Stimulated activated naive CD8-positive, alpha-beta T cell treated with anti-CD3 and anti-CD28 coated beads, Interleukin-15, Interleukin-2, amounts not matched to agents 100 U/mL and 50 U/mL, for 24 hours (primary cell): ENCODE data around the gene PTCSC3.

Experiments used
- ATAC-seq: fragments of 150-1000 bp; cut with Tn5 transposase; one replicate; pipeline ENCODE4 v1.10.0; 2021
- DNase-seq: peaks from one replicate; pipeline ENCODE4 v3.0.0; 2021

Gene PTCSC3

GRCh38 chr14:36176524-36176923, at the start of gene PTCSC3:
Gene PTCSC3, minus strand, starts transcription at chr14:36176722.
- ATAC-seq (no peak), DNase-seq (no peak)

DNA sequence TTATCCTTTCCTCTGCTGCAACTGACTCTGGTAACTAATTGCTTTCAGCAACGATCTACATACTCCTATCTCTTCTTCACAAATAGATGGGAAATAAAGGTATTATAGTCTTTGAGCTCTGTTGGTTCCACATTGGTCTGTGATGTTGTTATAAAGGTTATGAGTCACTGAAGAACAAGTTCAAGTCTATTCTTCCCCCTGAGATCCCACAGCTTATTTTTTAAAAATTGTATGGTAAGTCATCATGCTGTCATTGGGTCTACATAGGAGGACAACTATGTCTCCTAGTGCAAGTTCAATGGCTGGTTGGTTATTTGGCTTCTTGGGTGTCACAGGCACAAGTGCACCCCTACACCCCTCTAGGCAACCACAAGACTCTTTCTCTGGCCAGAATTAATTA, 49.6 kb upstream of the PTCSC3 start:
- no peak for DNase-seq

GRCh38 chr14:36224176-36224575, 47.7 kb upstream of the PTCSC3 start:
- DNase-seq (no peak), ATAC-seq (no peak)

More for the DNA sequence above, 49.6 kb upstream of the PTCSC3 start:
- ATAC-seq = no peak

DNA sequence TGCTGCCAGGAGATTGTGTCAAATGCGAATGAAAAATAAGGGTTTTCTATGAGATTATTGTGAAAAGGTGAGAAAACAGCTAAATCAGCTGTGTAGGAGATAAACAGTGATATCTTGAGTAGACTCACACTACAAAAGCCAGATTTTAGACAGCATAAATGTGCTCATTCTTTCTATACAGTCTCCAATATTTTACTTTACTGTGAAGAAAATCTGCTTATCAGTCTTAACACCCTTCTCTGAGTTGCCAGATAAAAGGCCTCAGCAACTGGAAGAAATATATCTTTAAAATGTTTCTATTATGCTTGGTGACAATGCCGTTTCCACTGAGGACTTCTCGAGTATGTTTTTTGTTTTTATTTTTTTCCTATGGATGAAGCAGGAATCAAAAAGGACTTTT, 47.0 kb upstream of the PTCSC3 start:
- DNase-seq (no peak), ATAC-seq (no peak)

GRCh38 chr14:36222952-36223468, 46.5 kb upstream of the PTCSC3 start:
- ATAC-seq = no peak
- DNase-seq = no peak

DNA sequence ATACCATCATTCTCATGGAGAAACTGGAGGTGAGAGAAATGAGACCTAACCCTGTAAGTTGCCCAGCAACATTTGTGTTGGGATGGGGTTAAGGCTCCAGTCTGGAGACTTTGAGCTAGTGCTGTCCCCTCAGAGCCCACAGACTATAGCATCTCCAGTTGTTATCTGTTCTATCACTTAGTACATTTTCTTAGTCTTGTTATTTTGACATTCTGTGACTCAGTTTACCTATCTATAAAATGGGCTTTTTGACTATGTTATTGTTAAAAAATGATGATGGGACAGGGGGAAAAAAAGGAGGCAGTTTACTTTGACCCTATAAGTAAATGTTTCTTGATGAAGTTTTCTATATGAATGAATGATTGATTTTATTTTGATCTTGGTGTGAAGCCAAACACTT, 45.8 kb upstream of the PTCSC3 start:
- ATAC-seq (no peak), DNase-seq (no peak)

DNA sequence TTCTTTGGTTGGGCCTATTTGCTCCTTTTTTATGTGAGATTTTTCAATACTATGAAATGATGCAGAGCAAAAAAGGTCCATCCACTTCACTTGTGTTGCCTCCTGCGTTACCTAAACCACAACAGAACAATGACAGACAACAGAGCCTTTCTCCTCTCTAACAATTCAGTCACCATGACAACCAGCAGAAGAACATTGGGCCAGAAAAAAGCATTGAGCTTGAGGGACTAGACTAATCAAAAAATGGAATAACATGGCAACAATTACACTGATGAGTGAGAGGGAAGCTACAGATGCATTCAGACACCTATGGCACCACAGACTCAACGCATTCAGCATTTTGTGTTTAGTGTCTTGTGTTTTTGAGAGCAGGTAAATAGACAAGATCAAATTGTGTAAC, 44.6 kb upstream of the PTCSC3 start:
- no peak for DNase-seq
- ATAC-seq = no peak

GRCh38 chr14:36217732-36218131, 41.2 kb upstream of the PTCSC3 start:
- no peak for DNase-seq

GRCh38 chr14:36217027-36217426, 40.5 kb upstream of the PTCSC3 start:
- ATAC-seq (no peak), DNase-seq (no peak)

More at GRCh38 chr14:36217732-36218131, 41.2 kb upstream of the PTCSC3 start:
- peak; percentile 75 for ATAC-seq

GRCh38 chr14:36215217-36215598, 38.7 kb upstream of the PTCSC3 start:
- no peak for ATAC-seq
- DNase-seq = no peak

- DNase-seq = no peak
- ATAC-seq = no peak
These were observed 38.1 kb upstream of the PTCSC3 start for GRCh38 chr14:36214476-36215216.

- DNase-seq (no peak), ATAC-seq (no peak)
These were observed 36.5 kb upstream of the PTCSC3 start for GRCh38 chr14:36212987-36213386.

- ATAC-seq (peak; percentile 80), DNase-seq (no peak)
These were observed 36.1 kb upstream of the PTCSC3 start for GRCh38 chr14:36212577-36212976.

DNA sequence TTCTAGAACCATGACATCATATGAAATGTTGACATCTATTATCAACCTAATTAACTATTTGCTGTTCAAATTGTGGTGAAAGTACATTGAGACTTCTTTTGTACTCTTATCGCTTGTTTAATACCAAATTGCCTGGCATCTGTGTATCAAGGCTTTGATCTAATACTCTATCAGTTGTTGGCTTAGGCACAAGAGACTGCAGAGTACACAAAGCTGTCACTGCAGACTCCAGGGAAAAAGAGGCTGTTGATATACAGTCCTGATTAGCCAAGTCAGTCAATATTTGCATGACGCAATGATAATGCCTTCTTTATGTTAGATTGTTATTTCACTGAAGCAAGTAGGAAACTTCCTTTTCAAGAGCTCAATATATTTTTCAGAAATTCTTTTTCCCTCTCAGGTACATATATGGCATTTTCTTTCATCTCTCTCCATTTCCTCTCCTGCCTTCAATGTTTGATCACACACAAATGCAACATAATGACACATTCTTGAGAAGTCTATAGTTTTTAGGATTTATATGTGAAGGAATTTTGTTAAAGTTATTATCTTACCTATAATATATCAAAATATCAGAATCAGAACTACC, 32.3 kb upstream of the PTCSC3 start:
- no peak for ATAC-seq
- DNase-seq = no peak

GRCh38 chr14:36207500-36207899, 31.0 kb upstream of the PTCSC3 start:
- no peak for ATAC-seq
- DNase-seq = no peak

GRCh38 chr14:36204461-36205073, 28.0 kb upstream of the PTCSC3 start:
- ATAC-seq (no peak), DNase-seq (no peak)

DNA sequence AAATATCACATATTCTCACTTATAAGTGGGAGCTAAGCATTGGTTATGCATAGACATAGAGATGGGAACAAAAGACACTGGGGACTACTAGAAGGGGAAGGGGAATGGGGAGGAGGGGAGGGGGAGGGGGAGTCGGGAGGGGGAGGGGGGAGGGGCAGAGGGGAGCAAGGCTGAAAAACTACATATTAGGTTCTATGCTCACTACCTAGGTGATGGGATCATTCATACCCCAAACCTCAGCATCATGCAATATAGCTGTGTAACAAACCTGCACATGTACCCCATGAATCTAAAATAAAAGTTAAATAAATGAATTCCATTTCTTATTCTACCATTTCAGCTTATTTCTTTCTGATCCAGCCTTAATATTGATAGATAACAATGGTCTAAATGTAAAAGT, 21.9 kb upstream of the PTCSC3 start:
- no peak for ATAC-seq
- DNase-seq = no peak

- DNase-seq (no peak), ATAC-seq (no peak)
These were observed 18.1 kb upstream of the PTCSC3 start for GRCh38 chr14:36194663-36195062.

DNA sequence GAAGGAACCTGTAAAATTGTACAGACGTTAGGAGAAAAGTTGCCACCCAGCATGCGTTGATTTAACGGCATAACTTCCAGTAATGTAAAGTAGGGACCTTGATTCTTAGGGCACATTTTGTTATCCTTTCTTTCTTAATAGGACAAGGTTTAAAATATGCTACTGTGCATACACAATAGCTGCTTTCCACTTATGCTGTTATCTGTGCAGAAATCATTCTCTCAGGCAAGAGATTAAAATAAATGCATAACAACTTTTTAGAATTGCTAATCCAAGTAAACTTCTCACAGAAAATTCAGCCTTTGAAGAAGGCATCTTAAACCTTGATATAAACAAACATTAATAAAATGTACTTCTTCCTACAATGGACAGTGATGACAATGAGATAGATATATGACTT, 16.0 kb upstream of the PTCSC3 start:
- DNase-seq = no peak
- ATAC-seq = no peak

GRCh38 chr14:36183402-36183801, 6.9 kb upstream of the PTCSC3 start:
- no peak for ATAC-seq

DNA sequence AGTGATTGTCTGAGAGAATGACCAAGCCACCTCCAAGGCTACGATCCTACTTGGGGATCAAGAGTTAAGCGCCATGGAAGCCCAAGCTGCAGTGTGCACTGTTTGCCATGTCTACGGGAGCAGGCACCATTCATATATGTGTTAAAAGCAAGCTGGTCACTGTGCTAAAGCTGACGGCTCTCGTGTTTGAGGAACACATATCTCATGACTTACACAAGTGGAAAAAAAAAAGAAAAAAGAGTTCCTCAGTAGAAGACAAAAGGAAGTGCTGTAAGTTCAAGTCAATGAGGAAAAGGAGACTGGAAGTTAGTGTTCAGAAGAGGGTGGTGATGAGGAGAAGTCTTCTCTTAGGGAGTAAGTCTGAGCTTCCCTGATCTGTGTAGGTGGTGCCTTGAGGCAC, 4.9 kb upstream of the PTCSC3 start:
- DNase-seq (no peak), ATAC-seq (no peak)

More at GRCh38 chr14:36183402-36183801, 6.9 kb upstream of the PTCSC3 start:
- DNase-seq = no peak

GRCh38 chr14:36177489-36177888, 967 bp upstream of the PTCSC3 start:
- no peak for ATAC-seq

DNA sequence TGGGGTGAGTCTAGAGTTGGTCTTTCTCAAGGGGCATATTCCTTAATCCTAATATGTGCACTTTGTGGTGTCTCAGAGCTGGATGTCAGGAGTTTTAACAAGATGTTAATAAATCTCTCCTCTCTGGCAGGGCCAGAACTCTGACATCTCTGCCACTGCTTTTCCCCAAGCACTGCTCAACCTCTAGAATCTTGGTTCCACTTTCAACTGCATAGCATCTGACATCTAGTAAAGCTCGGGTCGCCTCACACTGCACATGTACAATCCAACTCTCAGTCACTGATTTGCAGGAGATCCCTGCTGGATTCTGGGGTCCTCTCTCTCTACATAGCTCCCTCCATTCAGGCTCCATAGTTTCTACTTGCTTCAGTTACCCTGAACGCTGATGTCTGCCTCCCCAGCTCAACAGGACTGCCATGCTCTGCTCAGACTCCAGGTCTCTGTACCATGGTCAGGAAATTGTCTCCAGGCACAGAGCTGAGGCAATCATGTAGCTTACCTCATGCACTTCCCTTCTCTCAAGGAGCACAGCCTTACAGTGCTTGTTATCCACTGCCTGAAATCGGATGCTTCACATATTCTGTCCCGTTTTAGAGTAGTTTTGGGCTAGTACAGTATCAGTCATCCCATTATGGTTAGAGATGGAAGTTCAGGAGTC, 1.6 kb downstream of the PTCSC3 start:
- DNase-seq = no peak
- no peak for ATAC-seq

More at GRCh38 chr14:36177489-36177888, 967 bp upstream of the PTCSC3 start:
- no peak for DNase-seq
